BJ (cell line): ENCODE data around the gene GABRA6. TPM values are rescaled to one million over a fixed set of nuclear protein-coding genes. Genes with fewer than 3 reads are reported as not detected.

Experiments used
- CTCF ChIA-PET: fragments of 350-600 bp; formaldehyde crosslinking; extraction: SDS; loops from one replicate; lab custom pipeline; 2021; ENCODE audit warnings: antibody characterized with exemption, inconsistent platforms; lab: Yijun Ruan, JAX
- POLR2A ChIA-PET: fragments of 300-600 bp; sonication (Branson Sonifier 250); formaldehyde crosslinking; extraction: SDS; loops from one replicate; lab custom pipeline; 2021; ENCODE audit warnings: antibody characterized with exemption; lab: Charles Lee
- DNase-seq: peaks from one replicate; pipeline ENCODE4 v3.0.0-alpha.2; 2011; ENCODE audit warnings: low read depth
- H3K27me3 ChIP-seq: 2 replicates; pipeline ENCODE4 v1.6.0; 2011; ENCODE audit warnings: low read length; ENCODE audit not compliant: control insufficient read depth, insufficient read depth
- H3K36me3 ChIP-seq: 2 replicates; pipeline ENCODE4 v1.5.1; 2011; ENCODE audit warnings: low read length; ENCODE audit not compliant: control insufficient read depth, insufficient read depth
- H3K4me3 ChIP-seq: 2 replicates; pipeline ENCODE4 v1.5.1; 2011; ENCODE audit warnings: low read depth, mild to moderate bottlenecking, control low read depth, low read length
- polyA plus RNA-seq: library from polyadenylated mRNA; depleted of rRNA; stranded (reverse); fragments of >200 nt; gene quantifications from 2 replicates; pipeline ENCODE4 v1.2.3, GENCODE V29; 2011
- TF ChIP-seq, protein P1 (sequence below): IDR thresholded peaks from 2 replicates; pipeline ENCODE4 v1.5.1; 2011; ENCODE audit warnings: low read depth, mild to moderate bottlenecking, control low read depth, inconsistent platforms, low read length, moderate library complexity; ENCODE audit not compliant: insufficient read depth

GABRA6 gene
- polyA plus RNA-seq, 1 experiment: not detected

GRCh38 chr5:161663431-161663830, 22.1 kb upstream of the GABRA6 start:
- no peaks in the 10 kb centered on the region for H3K27me3 ChIP-seq
- CTCF ChIA-PET: no interaction called here

GRCh38 chr5:161676103-161676502, 9.4 kb upstream of the GABRA6 start:
- H3K4me3 ChIP-seq: no peak overlapping the region
- H3K36me3 ChIP-seq: no peaks in the 10 kb centered on the region
- CTCF ChIA-PET: no interaction called here
- POLR2A ChIA-PET: no interaction called here
- DNase-seq: no peak
- TF ChIP-seq, protein P1, sequence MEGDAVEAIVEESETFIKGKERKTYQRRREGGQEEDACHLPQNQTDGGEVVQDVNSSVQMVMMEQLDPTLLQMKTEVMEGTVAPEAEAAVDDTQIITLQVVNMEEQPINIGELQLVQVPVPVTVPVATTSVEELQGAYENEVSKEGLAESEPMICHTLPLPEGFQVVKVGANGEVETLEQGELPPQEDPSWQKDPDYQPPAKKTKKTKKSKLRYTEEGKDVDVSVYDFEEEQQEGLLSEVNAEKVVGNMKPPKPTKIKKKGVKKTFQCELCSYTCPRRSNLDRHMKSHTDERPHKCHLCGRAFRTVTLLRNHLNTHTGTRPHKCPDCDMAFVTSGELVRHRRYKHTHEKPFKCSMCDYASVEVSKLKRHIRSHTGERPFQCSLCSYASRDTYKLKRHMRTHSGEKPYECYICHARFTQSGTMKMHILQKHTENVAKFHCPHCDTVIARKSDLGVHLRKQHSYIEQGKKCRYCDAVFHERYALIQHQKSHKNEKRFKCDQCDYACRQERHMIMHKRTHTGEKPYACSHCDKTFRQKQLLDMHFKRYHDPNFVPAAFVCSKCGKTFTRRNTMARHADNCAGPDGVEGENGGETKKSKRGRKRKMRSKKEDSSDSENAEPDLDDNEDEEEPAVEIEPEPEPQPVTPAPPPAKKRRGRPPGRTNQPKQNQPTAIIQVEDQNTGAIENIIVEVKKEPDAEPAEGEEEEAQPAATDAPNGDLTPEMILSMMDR: no peak
- H3K27me3 ChIP-seq: no peaks in the 10 kb centered on the region

More at GRCh38 chr5:161663431-161663830, 22.1 kb upstream of the GABRA6 start:
- Histone ChIP-seq H3K36me3 (no peaks in the 10 kb centered on the region), H3K4me3 (no peak overlapping the region)
- POLR2A ChIA-PET: no interaction called here
- TF ChIP-seq, protein P1: no peak
- DNase-seq: no peak

DNA sequence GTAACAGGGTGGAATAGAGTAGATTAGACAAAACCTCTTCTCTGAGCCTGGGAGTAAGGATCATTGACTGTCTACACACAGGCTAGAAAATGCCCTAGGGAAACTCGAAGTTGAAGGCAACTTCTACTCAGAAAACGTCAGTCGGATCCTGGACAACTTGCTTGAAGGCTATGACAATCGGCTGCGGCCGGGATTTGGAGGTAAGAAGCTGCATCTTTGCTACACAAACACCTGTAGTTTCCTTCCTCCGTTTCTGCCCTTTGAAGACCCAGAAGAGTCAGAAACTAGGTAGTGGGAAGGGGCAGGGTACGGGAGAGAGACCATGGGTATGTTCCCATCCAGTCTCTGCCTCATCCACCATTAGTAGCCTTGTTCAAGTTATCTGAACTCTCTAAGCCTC, 628 bp downstream of the GABRA6 start:
- TF ChIP-seq, protein P1: no peak
- POLR2A ChIA-PET: no interaction called here

DNA sequence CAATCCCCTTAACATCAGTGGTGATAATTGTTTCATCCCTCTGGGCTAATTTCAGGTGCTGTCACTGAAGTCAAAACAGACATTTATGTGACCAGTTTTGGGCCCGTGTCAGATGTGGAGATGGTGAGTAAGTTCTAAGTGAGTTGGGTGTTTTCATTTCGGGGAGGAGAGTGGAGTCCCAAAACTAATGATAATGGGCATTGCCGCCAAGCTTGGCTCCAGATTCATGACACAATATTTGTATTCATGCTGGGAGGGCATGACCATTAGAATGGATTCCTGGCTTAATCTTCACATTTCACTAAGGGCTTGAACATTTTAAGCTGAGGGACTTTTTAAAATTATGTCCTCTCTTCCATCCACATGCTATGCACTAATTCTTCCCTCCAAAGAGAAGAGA, 1.4 kb downstream of the GABRA6 start:
- DNase-seq: no peak

More for the DNA sequence above, 628 bp downstream of the GABRA6 start:
- CTCF ChIA-PET: no interaction called here
- no peak for DNase-seq
- H3K36me3 ChIP-seq: no peaks in the 10 kb centered on the region
- H3K27me3 ChIP-seq: no peaks in the 10 kb centered on the region
- no peak overlapping the region for H3K4me3 ChIP-seq

GRCh38 chr5:161687316-161687715, 1.8 kb downstream of the GABRA6 start:
- Histone ChIP-seq H3K27me3 (no peaks in the 10 kb centered on the region), H3K4me3 (no peak overlapping the region), H3K36me3 (no peaks in the 10 kb centered on the region)
- ChIA-PET POLR2A (no interaction called here), CTCF (no interaction called here)
- TF ChIP-seq, protein P1: no peak
- DNase-seq: no peak

More for the DNA sequence above, 1.4 kb downstream of the GABRA6 start:
- H3K4me3 ChIP-seq: no peak overlapping the region
- no peaks in the 10 kb centered on the region for H3K27me3 ChIP-seq
- CTCF ChIA-PET: no interaction called here
- TF ChIP-seq, protein P1: no peak
- POLR2A ChIA-PET: no interaction called here
- H3K36me3 ChIP-seq: no peaks in the 10 kb centered on the region
